KMS-11 (cell line): ENCODE data around the gene DMBT1.

Experiments used
- H2AFZ ChIP-seq: fragments of 200-600 bp; sonication (generic); 2 replicates; pipeline ENCODE4 v1.6.1; 2016; ENCODE audit warnings: antibody characterized with exemption, mixed run types, low read depth
- H3K27ac ChIP-seq: fragments of 200-600 bp; sonication (generic); 2 replicates; pipeline ENCODE4 v1.6.1; 2016; ENCODE audit warnings: mild to moderate bottlenecking, mixed run types
- H3K27me3 ChIP-seq: fragments of 200-600 bp; sonication (generic); 2 replicates; pipeline ENCODE4 v1.6.1; 2017; ENCODE audit warnings: mild to moderate bottlenecking, low read depth, mixed run types, moderate library complexity; ENCODE audit not compliant: insufficient read depth
- H3K36me3 ChIP-seq: fragments of 200-600 bp; sonication (generic); 2 replicates; pipeline ENCODE4 v1.6.1; 2017; ENCODE audit warnings: mild to moderate bottlenecking, mixed run types; ENCODE audit not compliant: insufficient read depth
- H3K4me1 ChIP-seq: fragments of 200-600 bp; sonication (generic); 2 replicates; pipeline ENCODE4 v1.6.1; 2016; ENCODE audit warnings: mild to moderate bottlenecking, low read depth, mixed run types; ENCODE audit not compliant: poor library complexity, severe bottlenecking
- H3K4me2 ChIP-seq: fragments of 200-600 bp; sonication (generic); 2 replicates; pipeline ENCODE4 v1.7.0; 2016; ENCODE audit warnings: mild to moderate bottlenecking, mixed run types
- H3K4me3 ChIP-seq: fragments of 200-600 bp; sonication (generic); IDR thresholded peaks from 2 replicates; pipeline ENCODE4 v1.6.1; 2017; ENCODE audit warnings: low read depth, low read length, mixed read lengths; ENCODE audit not compliant: insufficient read depth
- H3K79me2 ChIP-seq: fragments of 200-600 bp; sonication (generic); 2 replicates; pipeline ENCODE4 v1.6.1; 2016; ENCODE audit warnings: low read depth, mixed run types; ENCODE audit not compliant: insufficient read depth
- H3K9ac ChIP-seq: fragments of 200-600 bp; sonication (generic); 2 replicates; pipeline ENCODE4 v1.6.1; 2016; ENCODE audit warnings: mild to moderate bottlenecking, mixed run types
- H4K20me1 ChIP-seq: fragments of 200-600 bp; sonication (generic); 2 replicates; pipeline ENCODE4 v1.6.1; 2016; ENCODE audit warnings: mild to moderate bottlenecking, mixed run types; ENCODE audit not compliant: insufficient read depth
- TF ChIP-seq, protein P1 (sequence below): fragments of 200-600 bp; sonication (generic); conservative IDR thresholded peaks from 2 replicates; pipeline ENCODE4 v1.6.1; 2017; ENCODE audit warnings: low read depth, mild to moderate bottlenecking, antibody characterized with exemption, low read length, moderate library complexity, mixed read lengths

The DMBT1 gene

DNA sequence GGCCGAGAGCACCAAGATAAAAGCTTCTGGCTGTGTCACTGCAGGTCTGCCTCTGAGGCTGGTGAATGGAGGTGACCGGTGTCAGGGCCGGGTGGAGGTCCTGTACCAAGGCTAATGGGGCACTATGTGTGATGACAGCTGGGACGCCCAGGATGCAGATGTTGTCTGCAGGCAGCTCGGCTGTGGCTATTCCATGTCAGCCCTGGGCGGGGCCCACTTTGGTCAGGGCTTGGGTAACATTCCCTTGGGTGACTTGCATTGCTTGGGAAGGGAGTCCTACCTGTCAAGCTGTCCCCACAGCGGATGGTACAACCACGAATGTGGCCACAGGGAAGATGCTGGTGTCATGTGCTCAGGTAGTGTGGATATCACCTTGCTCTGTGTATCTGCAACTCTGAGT is 8.0 kb downstream of the DMBT1 start:
- no peak overlapping the region for H3K9ac ChIP-seq
- no peak overlapping the region for H3K4me3 ChIP-seq
- no peaks in the 10 kb centered on the region for H3K36me3 ChIP-seq
- TF ChIP-seq, protein P1, sequence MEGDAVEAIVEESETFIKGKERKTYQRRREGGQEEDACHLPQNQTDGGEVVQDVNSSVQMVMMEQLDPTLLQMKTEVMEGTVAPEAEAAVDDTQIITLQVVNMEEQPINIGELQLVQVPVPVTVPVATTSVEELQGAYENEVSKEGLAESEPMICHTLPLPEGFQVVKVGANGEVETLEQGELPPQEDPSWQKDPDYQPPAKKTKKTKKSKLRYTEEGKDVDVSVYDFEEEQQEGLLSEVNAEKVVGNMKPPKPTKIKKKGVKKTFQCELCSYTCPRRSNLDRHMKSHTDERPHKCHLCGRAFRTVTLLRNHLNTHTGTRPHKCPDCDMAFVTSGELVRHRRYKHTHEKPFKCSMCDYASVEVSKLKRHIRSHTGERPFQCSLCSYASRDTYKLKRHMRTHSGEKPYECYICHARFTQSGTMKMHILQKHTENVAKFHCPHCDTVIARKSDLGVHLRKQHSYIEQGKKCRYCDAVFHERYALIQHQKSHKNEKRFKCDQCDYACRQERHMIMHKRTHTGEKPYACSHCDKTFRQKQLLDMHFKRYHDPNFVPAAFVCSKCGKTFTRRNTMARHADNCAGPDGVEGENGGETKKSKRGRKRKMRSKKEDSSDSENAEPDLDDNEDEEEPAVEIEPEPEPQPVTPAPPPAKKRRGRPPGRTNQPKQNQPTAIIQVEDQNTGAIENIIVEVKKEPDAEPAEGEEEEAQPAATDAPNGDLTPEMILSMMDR, result no peak
- H3K4me1 ChIP-seq, result no peaks in the 10 kb centered on the region
- no peaks in the 10 kb centered on the region for H3K79me2 ChIP-seq
- H4K20me1 ChIP-seq, result no peaks in the 10 kb centered on the region
- H3K4me2 ChIP-seq, result no peak overlapping the region
- no peaks in the 10 kb centered on the region for H3K27me3 ChIP-seq
- H2AFZ ChIP-seq, result no peak overlapping the region
- H3K27ac ChIP-seq, result no peak overlapping the region

DNA sequence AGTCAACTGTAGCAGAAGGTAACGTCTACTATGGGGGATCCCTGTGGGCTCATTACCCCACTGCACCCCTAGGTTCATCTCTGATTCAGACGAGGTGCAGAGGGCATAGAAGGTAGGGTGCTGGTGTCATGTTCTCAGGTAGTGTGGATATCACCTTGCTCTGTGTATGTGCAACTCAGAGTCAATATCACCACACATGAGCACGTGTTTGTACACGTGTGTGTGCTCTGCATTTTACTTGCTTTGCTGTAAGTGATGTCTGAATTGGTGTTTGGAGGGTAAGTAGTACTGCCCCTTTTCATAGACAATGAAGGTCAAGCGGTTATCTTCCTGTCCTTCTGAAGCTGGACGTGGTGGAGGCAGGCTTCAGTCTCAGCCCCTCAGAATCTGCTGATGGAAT is 10.4 kb downstream of the DMBT1 start:
- no peak overlapping the region for H3K9ac ChIP-seq
- H3K4me3 ChIP-seq, result no peak overlapping the region
- no peak overlapping the region for H3K27ac ChIP-seq
- no peaks in the 10 kb centered on the region for H3K27me3 ChIP-seq
- H2AFZ ChIP-seq, result no peak overlapping the region
- no peaks in the 10 kb centered on the region for H3K36me3 ChIP-seq
- H4K20me1 ChIP-seq, result no peaks in the 10 kb centered on the region
- TF ChIP-seq, protein P1, result no peak
- no peak overlapping the region for H3K4me2 ChIP-seq
- no peaks in the 10 kb centered on the region for H3K79me2 ChIP-seq
- H3K4me1 ChIP-seq, result no peaks in the 10 kb centered on the region

DNA sequence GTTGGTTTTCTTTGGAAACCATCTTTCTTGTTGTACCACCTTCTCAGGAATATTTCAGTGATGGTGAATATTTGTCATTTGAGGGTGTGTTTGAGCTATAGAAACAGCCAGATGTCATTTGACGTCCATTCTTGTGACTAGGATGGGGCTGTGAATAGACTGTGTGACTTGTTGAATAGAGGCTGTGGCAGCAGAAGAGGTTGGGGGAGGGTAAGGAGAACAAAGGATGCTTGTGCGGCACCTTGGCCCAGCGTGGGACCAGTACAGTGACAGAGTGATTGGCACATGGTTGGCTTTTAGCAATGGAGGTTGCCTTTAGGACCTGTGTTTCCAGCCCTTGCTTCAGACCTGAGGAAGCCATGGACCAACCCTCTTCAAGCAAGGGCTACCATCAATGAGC is 11.3 kb downstream of the DMBT1 start:
- Histone ChIP-seq H3K4me1 (no peaks in the 10 kb centered on the region), H2AFZ (no peak overlapping the region), H3K4me2 (no peak overlapping the region), H4K20me1 (no peaks in the 10 kb centered on the region), H3K4me3 (no peak overlapping the region), H3K27ac (no peak overlapping the region), H3K79me2 (no peaks in the 10 kb centered on the region), H3K9ac (no peak overlapping the region), H3K27me3 (no peaks in the 10 kb centered on the region), H3K36me3 (no peaks in the 10 kb centered on the region)
- TF ChIP-seq, protein P1, result no peak

DNA sequence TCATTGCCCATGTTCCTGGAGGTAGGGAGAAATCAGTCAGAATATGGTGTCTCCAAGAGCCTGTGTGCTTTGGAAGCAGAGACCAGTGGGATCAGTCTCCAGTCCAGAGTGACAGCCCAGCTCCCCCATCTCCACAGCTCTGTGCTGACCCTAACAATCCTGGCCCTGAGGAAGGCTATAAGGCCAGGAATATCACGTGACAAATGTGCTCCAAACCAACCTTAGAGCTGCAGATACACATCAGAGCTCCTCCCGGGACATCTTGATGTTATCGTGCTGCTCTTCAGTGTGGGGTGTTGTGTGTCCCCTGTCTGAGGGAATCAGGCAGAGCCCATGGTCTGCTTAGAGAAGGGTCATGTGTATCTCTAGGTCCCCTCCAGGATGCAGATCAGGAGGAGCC is 15.2 kb downstream of the DMBT1 start:
- Histone ChIP-seq H3K4me1 (no peaks in the 10 kb centered on the region), H3K27me3 (no peaks in the 10 kb centered on the region), H2AFZ (no peak overlapping the region), H3K27ac (no peak overlapping the region), H4K20me1 (no peaks in the 10 kb centered on the region), H3K79me2 (no peaks in the 10 kb centered on the region), H3K4me3 (no peak overlapping the region), H3K9ac (no peak overlapping the region), H3K4me2 (no peak overlapping the region), H3K36me3 (no peaks in the 10 kb centered on the region)
- TF ChIP-seq, protein P1, result no peak

DNA sequence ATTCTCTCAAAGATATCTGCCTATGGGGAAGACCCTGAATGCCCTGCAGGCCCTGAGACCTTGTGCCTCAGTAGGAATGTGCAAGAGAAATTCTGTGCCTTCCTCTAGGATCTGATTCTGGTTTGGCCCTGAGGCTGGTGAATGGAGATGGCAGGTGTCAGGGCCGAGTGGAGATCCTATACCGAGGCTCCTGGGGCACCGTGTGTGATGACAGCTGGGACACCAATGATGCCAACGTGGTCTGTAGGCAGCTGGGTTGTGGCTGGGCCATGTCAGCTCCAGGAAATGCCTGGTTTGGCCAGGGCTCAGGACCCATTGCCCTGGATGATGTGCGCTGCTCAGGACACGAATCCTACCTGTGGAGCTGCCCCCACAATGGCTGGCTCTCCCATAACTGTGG is 15.7 kb downstream of the DMBT1 start:
- Histone ChIP-seq H3K36me3 (no peaks in the 10 kb centered on the region), H3K79me2 (no peaks in the 10 kb centered on the region), H3K4me3 (no peak overlapping the region), H3K9ac (no peak overlapping the region), H3K27me3 (no peaks in the 10 kb centered on the region), H3K4me1 (no peaks in the 10 kb centered on the region), H3K4me2 (no peak overlapping the region), H4K20me1 (no peaks in the 10 kb centered on the region), H2AFZ (no peak overlapping the region), H3K27ac (no peak overlapping the region)
- TF ChIP-seq, protein P1, result no peak
